Heart left ventricle (tissue), 13 donors: Measurements from ENCODE around the gene UBE2E2.

ENCODE experiments used
- POLR2A ChIP-seq, 2 donors: fragments of 450-650 bp; IDR thresholded peaks; one replicate each; pipeline ENCODE4 v1.6.1; 2017; ENCODE audit warnings: antibody characterized with exemption in 2 of 2, mild to moderate bottlenecking in 2 of 2, moderate library complexity in 2 of 2
- TF ChIP-seq, protein P1 (sequence below), 12 donors: fragments of 200-600 bp; sonication (generic) in 4 of 12; IDR thresholded peaks; one replicate each; pipeline versions ENCODE4 v1.5.0 to v1.8.0; 2018 to 2022; ENCODE audit warnings: antibody characterized with exemption in 12 of 12, mild to moderate bottlenecking in 5 of 12
- donor health status: ischemic (EF 13 %, LVEDD 7.1; RV severe dilation, severe dysfunction).
- donor health status: DM: no; HTN: yes; CAD: no.
- donor health status: DM: no; HTN: no; CAD: no.
- donor health status: ischemic (EF 25% LVEDD 6.9; RV normal size, moderate dysfunction).
- donor health status: ischemic (EF 25% LVEDD 5.7; RV mildly dilated, moderate dysfunction).
- donor health status: ischemic (EF 35%, LVEDD 5.7; RV mildly dilated, moderate dysfunction).
- donor health status: nonischemic (EF 11% LVEDD 7.7; RV severe dilation, severe dysfunction).
- donor health status: DM: yes; HTN: yes; CAD: no.
- donor health status: PGD.
- donor health status: ischemic (EF 29% LVEDD 5.4; RV normal size, mild dysfunction).
- donor health status: nonischemic (EF 23%, LVEDD 6.1; RV moderate dilation, normal function).

DNA sequence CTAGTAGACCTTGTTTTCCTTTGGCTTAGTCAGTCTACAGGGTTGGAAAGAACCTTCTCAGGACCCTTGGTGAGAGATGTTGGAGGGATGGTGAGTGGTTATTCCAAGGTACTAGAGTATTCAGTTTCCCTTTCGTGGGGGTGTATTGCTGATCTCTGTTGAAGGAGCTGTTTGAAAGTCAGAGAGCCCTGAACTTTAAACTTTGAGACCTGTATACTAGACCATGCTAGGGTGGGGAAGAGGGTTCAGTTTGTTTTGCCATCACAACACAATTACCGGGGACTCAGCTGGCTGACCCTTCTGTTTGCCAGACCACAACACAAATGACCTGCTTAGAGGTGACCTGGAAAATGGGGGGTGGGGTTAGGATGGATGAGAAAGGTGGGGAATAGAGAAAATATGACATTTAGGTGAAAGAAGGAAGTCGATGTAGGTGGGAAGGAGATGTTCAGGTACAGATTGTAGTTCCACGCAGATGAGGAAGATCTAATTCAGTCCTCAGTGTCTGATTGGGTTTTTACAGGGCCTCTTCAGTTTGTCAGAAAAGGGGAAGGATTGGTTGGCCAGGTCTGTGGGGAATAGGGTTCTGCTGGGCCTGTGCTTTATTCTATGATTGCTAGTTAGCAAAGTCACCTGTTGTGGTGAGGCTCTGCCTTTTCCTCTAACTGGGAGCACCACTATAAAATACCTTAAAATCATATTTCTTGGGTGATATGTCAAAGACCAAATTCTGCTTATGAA, 6.8 kb downstream of the UBE2E2 start:
- TF ChIP-seq, protein P1, sequence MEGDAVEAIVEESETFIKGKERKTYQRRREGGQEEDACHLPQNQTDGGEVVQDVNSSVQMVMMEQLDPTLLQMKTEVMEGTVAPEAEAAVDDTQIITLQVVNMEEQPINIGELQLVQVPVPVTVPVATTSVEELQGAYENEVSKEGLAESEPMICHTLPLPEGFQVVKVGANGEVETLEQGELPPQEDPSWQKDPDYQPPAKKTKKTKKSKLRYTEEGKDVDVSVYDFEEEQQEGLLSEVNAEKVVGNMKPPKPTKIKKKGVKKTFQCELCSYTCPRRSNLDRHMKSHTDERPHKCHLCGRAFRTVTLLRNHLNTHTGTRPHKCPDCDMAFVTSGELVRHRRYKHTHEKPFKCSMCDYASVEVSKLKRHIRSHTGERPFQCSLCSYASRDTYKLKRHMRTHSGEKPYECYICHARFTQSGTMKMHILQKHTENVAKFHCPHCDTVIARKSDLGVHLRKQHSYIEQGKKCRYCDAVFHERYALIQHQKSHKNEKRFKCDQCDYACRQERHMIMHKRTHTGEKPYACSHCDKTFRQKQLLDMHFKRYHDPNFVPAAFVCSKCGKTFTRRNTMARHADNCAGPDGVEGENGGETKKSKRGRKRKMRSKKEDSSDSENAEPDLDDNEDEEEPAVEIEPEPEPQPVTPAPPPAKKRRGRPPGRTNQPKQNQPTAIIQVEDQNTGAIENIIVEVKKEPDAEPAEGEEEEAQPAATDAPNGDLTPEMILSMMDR (IDR thresholded peaks at IDR 0.05): no peak
- no peak for TF ChIP-seq POLR2A (IDR thresholded peaks at IDR 0.05)
